Neuronal stem cell (in vitro differentiated cells): ENCODE data around the gene GMPR.
"Not testable (repeated sequence)": the region's sequence is repeated elsewhere in the genome, so short reads cannot be mapped to it uniquely, and the experiment has no call there.

Source experiments
- DNase-seq: peaks from one replicate; pipeline ENCODE4 v3.0.0-alpha.2; 2013; ENCODE audit warnings: low spot score
- H2AFZ ChIP-seq: one replicate; pipeline ENCODE4 v1.6.1; 2013; ENCODE audit warnings: mild to moderate bottlenecking, low read length, inconsistent platforms
- H2AK5ac ChIP-seq: 2 replicates; pipeline ENCODE4 v1.6.1; 2013; ENCODE audit warnings: low read depth, mild to moderate bottlenecking, inconsistent platforms, low read length, moderate library complexity, mixed read lengths
- H2BK120ac ChIP-seq: 2 replicates; pipeline ENCODE4 v1.6.1; 2013; ENCODE audit warnings: low read depth, mild to moderate bottlenecking, inconsistent platforms, low read length, moderate library complexity, mixed read lengths
- H2BK12ac ChIP-seq: one replicate; pipeline ENCODE4 v1.6.1; 2013; ENCODE audit warnings: low read length, inconsistent platforms
- H2BK15ac ChIP-seq: 2 replicates; pipeline ENCODE4 v1.6.1; 2013; ENCODE audit warnings: mild to moderate bottlenecking, low read length, inconsistent platforms, mixed read lengths
- H2BK5ac ChIP-seq: one replicate; pipeline ENCODE4 v1.6.1; 2013; ENCODE audit warnings: inconsistent platforms, mild to moderate bottlenecking, low read length, moderate library complexity
- H3K14ac ChIP-seq: one replicate; pipeline ENCODE4 v1.6.1; 2013; ENCODE audit warnings: low read length, inconsistent platforms
- H3K18ac ChIP-seq: 2 replicates; pipeline ENCODE4 v1.6.1; 2013; ENCODE audit warnings: low read length, inconsistent platforms
- H3K23ac ChIP-seq: 2 replicates; pipeline ENCODE4 v1.6.1; 2013; ENCODE audit warnings: low read depth, mild to moderate bottlenecking, mixed read lengths, low read length, inconsistent platforms; ENCODE audit not compliant: poor library complexity
- H3K27ac ChIP-seq: replicated peaks from 3 replicates; pipeline ENCODE4 v1.5.1; 2013; ENCODE audit warnings: low read length, inconsistent platforms
- H3K27me3 ChIP-seq, 3 experiments: 2 replicates each; pipeline ENCODE4 v1.6.1; 2013; ENCODE audit warnings: low read length in 3 of 3, mild to moderate bottlenecking in 2 of 3, inconsistent platforms in 1 of 3, low read depth in 1 of 3, mixed read lengths in 1 of 3, moderate library complexity in 1 of 3; ENCODE audit not compliant: control insufficient read depth in 3 of 3, insufficient read depth in 3 of 3
- H3K36me3 ChIP-seq, 2 donors: replicated peaks in 1 of 2; 2 replicates each; pipeline ENCODE4 v1.6.1; 2013; ENCODE audit warnings: low read length in 2 of 2; ENCODE audit not compliant: control insufficient read depth in 2 of 2, insufficient read depth in 2 of 2
- H3K4ac ChIP-seq: 2 replicates; pipeline ENCODE4 v1.6.1; 2013; ENCODE audit warnings: inconsistent platforms, mild to moderate bottlenecking, low read length, moderate library complexity
- H3K4me1 ChIP-seq, 2 donors: 1 replicate in 1 of 2; 2 replicates in 1 of 2; pipeline ENCODE4 v1.6.1; 2013; ENCODE audit warnings: low read length in 2 of 2, low read depth in 1 of 2; ENCODE audit not compliant: control insufficient read depth in 2 of 2, insufficient read depth in 1 of 2
- H3K4me2 ChIP-seq: one replicate; pipeline ENCODE4 v1.6.1; 2013; ENCODE audit warnings: mild to moderate bottlenecking, low read length, inconsistent platforms; ENCODE audit not compliant: insufficient read depth, poor library complexity, severe bottlenecking
- H3K4me3 ChIP-seq, 2 donors: 2 replicates each; pipeline ENCODE4 v1.5.1; 2013; ENCODE audit warnings: low read length in 2 of 2, mild to moderate bottlenecking in 2 of 2, inconsistent platforms in 1 of 2, moderate library complexity in 1 of 2
- H3K79me1 ChIP-seq: one replicate; pipeline ENCODE4 v1.6.1; 2013; ENCODE audit warnings: low read depth, mild to moderate bottlenecking, inconsistent platforms, low read length, moderate library complexity
- H3K9ac ChIP-seq: one replicate; pipeline ENCODE4 v1.6.1; 2013; ENCODE audit warnings: mild to moderate bottlenecking, low read depth, low read length, inconsistent platforms; ENCODE audit not compliant: poor library complexity
- H3K9me3 ChIP-seq, 2 donors: replicated peaks in 1 of 2; 2 replicates each; pipeline versions ENCODE3 to v1.6.1; 2013; ENCODE audit warnings: low read length in 2 of 2, mild to moderate bottlenecking in 2 of 2, inconsistent platforms in 1 of 2, low read depth in 1 of 2, mixed read lengths in 1 of 2, moderate library complexity in 1 of 2; ENCODE audit not compliant: control insufficient read depth in 2 of 2, insufficient read depth in 1 of 2
- H4K8ac ChIP-seq: one replicate; pipeline ENCODE4 v1.6.1; 2013; ENCODE audit warnings: low read depth, mild to moderate bottlenecking, inconsistent platforms, low read length, moderate library complexity
- H4K91ac ChIP-seq: one replicate; pipeline ENCODE4 v1.6.1; 2013; ENCODE audit warnings: low read length, low read depth, mild to moderate bottlenecking, inconsistent platforms; ENCODE audit not compliant: poor library complexity
- WGBS, 2 donors: extraction: QIAGEN DNeasy Blood & Tissue Kit; methylation state at CpG; one replicate each; pipeline ENCODE4 v1.1.7; 2013; ENCODE audit warnings: missing lambda C conversion rate in 2 of 2, mixed read lengths in 1 of 2; ENCODE audit not compliant: insufficient read length in 2 of 2, insufficient replicate concordance in 1 of 2; ENCODE audit errors: extremely low coverage in 2 of 2; 5-methylcytosine and 5-hydroxymethylcytosine counted together

The GMPR gene

DNA sequence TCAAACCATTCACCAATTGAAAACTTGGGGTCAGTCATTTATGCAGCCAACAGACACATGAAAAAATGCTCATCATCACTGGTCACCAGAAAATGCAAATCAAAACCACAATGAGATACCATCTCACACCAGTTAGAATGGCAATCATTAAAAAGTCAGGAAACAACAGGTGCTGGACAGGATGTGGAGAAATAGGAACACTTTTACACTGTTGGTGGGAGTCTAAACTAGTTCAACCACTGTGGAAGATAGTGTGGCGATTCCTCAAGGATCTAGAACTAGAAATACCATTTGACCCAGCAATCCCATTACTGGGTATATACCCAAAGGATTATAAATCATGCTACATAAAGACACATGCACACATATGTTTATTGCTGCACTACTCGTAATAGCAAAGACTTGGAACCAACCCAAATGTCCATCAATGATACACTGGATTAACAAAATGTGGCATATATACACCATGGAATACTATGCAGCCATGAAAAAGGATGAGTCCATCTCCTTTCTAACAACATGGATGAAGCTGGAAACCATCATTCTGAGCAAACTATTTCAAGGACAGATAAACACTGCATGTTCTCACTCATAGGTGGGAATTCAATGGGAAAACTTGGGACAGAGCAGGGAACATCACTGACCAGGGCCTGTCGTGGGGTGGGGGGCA is 13.2 kb upstream of the GMPR start:
- DNase-seq, H3K23ac ChIP-seq, H3K79me1 ChIP-seq, H3K9me3 ChIP-seq, H3K4me2 ChIP-seq, H2BK12ac ChIP-seq, H3K4me3 ChIP-seq, H3K18ac ChIP-seq, H3K36me3 ChIP-seq, H2BK120ac ChIP-seq, H3K14ac ChIP-seq, H2AFZ ChIP-seq, H3K4ac ChIP-seq, H3K27ac ChIP-seq, H3K9ac ChIP-seq, H4K8ac ChIP-seq, H2BK5ac ChIP-seq, H2AK5ac ChIP-seq, H2BK15ac ChIP-seq, H4K91ac ChIP-seq: not testable (repeated sequence)
- no CpG with 5 or more reads among the region's 3 CpGs for WGBS, 2 donors
- peaks cover 0 to 43% (median 0%) of the 10 kb centered on the region in 3 experiments for H3K27me3 ChIP-seq
- H3K4me1 ChIP-seq = peaks cover 0 to 15% of the 10 kb centered on the region in 2 donors

DNA sequence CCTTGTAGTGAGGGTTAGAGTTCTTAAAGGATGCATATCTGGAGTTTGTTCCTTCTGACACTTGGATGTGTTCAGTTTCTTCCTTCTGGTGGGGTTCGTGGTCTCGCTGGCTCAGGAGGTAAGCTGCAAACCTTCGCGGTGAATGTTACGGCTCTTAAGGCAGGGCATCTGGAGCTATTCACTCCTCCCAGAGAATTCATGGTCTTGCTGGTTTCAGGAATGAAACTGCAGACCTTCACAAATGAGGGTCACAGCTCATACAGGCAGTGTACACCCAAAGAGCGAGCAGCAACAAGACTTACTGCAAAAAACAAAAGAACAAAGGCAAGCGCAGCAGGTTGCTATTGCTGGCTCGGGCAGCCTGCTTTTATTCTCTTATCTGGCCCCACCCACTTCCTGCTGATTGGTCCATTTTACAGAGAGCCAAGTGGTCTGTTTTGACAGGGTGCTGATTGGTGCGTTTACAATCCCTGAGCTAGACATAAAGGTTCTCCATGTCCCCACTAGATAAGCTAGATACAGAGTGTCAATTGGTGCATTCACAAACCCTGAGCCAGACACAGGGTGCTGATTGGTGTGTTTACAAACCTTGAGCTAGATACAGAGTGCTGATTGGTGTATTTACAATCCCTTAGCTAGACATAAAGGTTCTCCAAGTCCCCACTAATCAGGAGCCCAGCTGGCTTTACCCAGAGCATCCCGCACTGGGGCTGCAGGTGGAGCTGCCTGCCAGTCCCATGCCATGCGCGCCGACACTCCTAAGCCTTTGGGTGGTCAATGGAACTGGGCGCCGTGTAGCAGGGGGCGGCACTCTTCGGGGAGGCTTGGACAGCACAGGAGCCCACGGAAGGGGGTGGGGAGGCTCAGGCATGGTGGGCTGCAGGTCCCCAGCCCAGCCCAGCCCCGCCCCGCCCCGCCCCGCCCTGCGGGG is 12.0 kb upstream of the GMPR start:
- H3K27ac ChIP-seq, H3K36me3 ChIP-seq, DNase-seq, H2BK12ac ChIP-seq, H3K18ac ChIP-seq, H4K8ac ChIP-seq, H3K14ac ChIP-seq, H2AK5ac ChIP-seq, H3K9me3 ChIP-seq, H2BK120ac ChIP-seq, H2BK15ac ChIP-seq, H2AFZ ChIP-seq, H3K4ac ChIP-seq, H2BK5ac ChIP-seq, H4K91ac ChIP-seq, H3K4me3 ChIP-seq, H3K23ac ChIP-seq, H3K79me1 ChIP-seq, H3K9ac ChIP-seq, H3K4me2 ChIP-seq: not testable (repeated sequence)
- H3K4me1 ChIP-seq = peaks cover 0 to 16% of the 10 kb centered on the region in 2 donors
- WGBS, 2 donors = no CpG with 5 or more reads among the region's 23 CpGs
- H3K27me3 ChIP-seq = peaks cover 0 to 55% (median 0%) of the 10 kb centered on the region in 3 experiments

- H3K18ac ChIP-seq = no peak overlapping the region
- H2BK5ac ChIP-seq = no peak overlapping the region
- H2BK12ac ChIP-seq = no peak overlapping the region
- no peak overlapping the region for H3K9ac ChIP-seq
- no CpG with 5 or more reads among the region's 32 CpGs for WGBS, 2 donors
- H2BK15ac ChIP-seq = no peak overlapping the region
- H3K79me1 ChIP-seq = no peaks in the 10 kb centered on the region
- no peak for DNase-seq
- peaks cover 0 to 16% of the 10 kb centered on the region in 2 donors for H3K4me1 ChIP-seq
- H3K36me3 ChIP-seq = no peaks in the 10 kb centered on the region
- H2BK120ac ChIP-seq = no peak overlapping the region
- no peak overlapping the region for H3K4ac ChIP-seq
- H3K27ac ChIP-seq = no peak overlapping the region
- H3K23ac ChIP-seq = no peak overlapping the region
- H4K8ac ChIP-seq = no peak overlapping the region
- no peak overlapping the region for H3K14ac ChIP-seq
- no peak overlapping the region for H3K4me2 ChIP-seq
- H3K27me3 ChIP-seq = peaks cover 0 to 56% (median 0%) of the 10 kb centered on the region in 3 experiments
- H4K91ac ChIP-seq = no peak overlapping the region
- no peak overlapping the region for H3K4me3 ChIP-seq
- H2AFZ ChIP-seq = no peak overlapping the region
- no peak overlapping the region for H2AK5ac ChIP-seq
- no peaks in the 10 kb centered on the region for H3K9me3 ChIP-seq
Measured at GRCh38 chr6:16227048-16227562, 11.3 kb upstream of the GMPR start.

- H3K4ac ChIP-seq = no peak overlapping the region
- H3K4me1 ChIP-seq = peaks cover 0 to 16% of the 10 kb centered on the region in 2 donors
- H2BK120ac ChIP-seq = no peak overlapping the region
- no peak overlapping the region for H4K8ac ChIP-seq
- H3K27me3 ChIP-seq = peaks cover 0 to 56% (median 0%) of the 10 kb centered on the region in 3 experiments
- no peak overlapping the region for H3K4me3 ChIP-seq
- H3K36me3 ChIP-seq = no peaks in the 10 kb centered on the region
- H4K91ac ChIP-seq = no peak overlapping the region
- H3K14ac ChIP-seq = no peak overlapping the region
- H3K9ac ChIP-seq = no peak overlapping the region
- no peak overlapping the region for H3K4me2 ChIP-seq
- no peak overlapping the region for H2AFZ ChIP-seq
- H2BK15ac ChIP-seq = no peak overlapping the region
- no peaks in the 10 kb centered on the region for H3K9me3 ChIP-seq
- WGBS, 2 donors = no CpG with 5 or more reads among the region's 7 CpGs
- H3K79me1 ChIP-seq = no peaks in the 10 kb centered on the region
- no peak overlapping the region for H2AK5ac ChIP-seq
- H2BK5ac ChIP-seq = no peak overlapping the region
- no peak overlapping the region for H3K23ac ChIP-seq
- no peak overlapping the region for H3K27ac ChIP-seq
- H2BK12ac ChIP-seq = no peak overlapping the region
- no peak for DNase-seq
- no peak overlapping the region for H3K18ac ChIP-seq
Measured at GRCh38 chr6:16227605-16228004, 10.8 kb upstream of the GMPR start.
